Adrenal gland (tissue), 12 donors: ENCODE measurements around the gene NAA16. TPM values are rescaled to one million over a fixed set of nuclear protein-coding genes. Genes with fewer than 3 reads are reported as not detected.
"Not testable (repeated sequence)": the region's sequence is repeated elsewhere in the genome, so short reads cannot be mapped to it uniquely, and the experiment has no call there.

Experiments used
- DNase-seq, 7 donors: peaks; one replicate each; pipeline ENCODE4 v3.0.0-alpha.2; 2019 to 2020
- H3K27ac ChIP-seq, 5 donors: fragments of 200-600 bp; sonication (generic) in 4 of 5; 1 replicate in 3 of 5; 2 replicates in 2 of 5; pipeline versions ENCODE4 v1.5.1 to v1.8.0; 2016 to 2020; ENCODE audit warnings: mild to moderate bottlenecking in 1 of 5
- H3K27me3 ChIP-seq: fragments of 200-600 bp; 2 replicates; pipeline ENCODE4 v1.8.0; 2021
- H3K36me3 ChIP-seq, 2 donors: fragments of 200-600 bp; replicated peaks in 1 of 2; 1 replicate in 1 of 2; 2 replicates in 1 of 2; pipeline versions ENCODE4 v1.5.1 to v1.8.0; 2018 to 2022
- H3K4me1 ChIP-seq, 2 donors: fragments of 200-600 bp; replicated peaks in 1 of 2; 1 replicate in 1 of 2; 2 replicates in 1 of 2; pipeline versions ENCODE4 v1.5.1 to v1.8.0; 2018 to 2021
- H3K4me3 ChIP-seq, 4 donors: fragments of 200-600 bp; sonication (generic) in 3 of 4; one replicate each; pipeline ENCODE4 v1.5.1; 2016 to 2018
- H3K9me3 ChIP-seq, 3 donors: fragments of 200-600 bp; sonication (generic) in 1 of 3; replicated peaks in 1 of 3; 1 replicate in 2 of 3; 2 replicates in 1 of 3; pipeline versions ENCODE4 v1.5.1 to v1.8.0; 2016 to 2021
- CTCF ChIP-seq, 6 experiments: fragments of 450-650 bp in 4 of 6; fragments of 200-600 bp in 2 of 6; sonication (generic) in 1 of 6; IDR thresholded peaks; 1 replicate in 5 of 6; 2 replicates in 1 of 6; pipeline versions ENCODE4 v1.5.1 to v1.8.0; 2016 to 2021; ENCODE audit warnings: antibody characterized with exemption in 6 of 6, mild to moderate bottlenecking in 2 of 6, moderate library complexity in 1 of 6
- POLR2A ChIP-seq, 2 donors: fragments of 450-650 bp; IDR thresholded peaks; one replicate each; pipeline ENCODE4 v1.6.1; 2017; ENCODE audit warnings: antibody characterized with exemption in 2 of 2, mild to moderate bottlenecking in 2 of 2, moderate library complexity in 1 of 2
- WGBS, 4 donors: extraction: QIAGEN DNeasy Blood & Tissue Kit in 2 of 4; methylation state at CpG; one replicate each; pipeline versions ENCODE4 v1.1.5 to v1.1.7; 2013 to 2017; 5-methylcytosine and 5-hydroxymethylcytosine counted together
- intact Hi-C, 2 donors: fragments of 100-400 bp; cut with DNase I; formaldehyde crosslinking; loops; one replicate each; pipeline versions ENCODE4 v1.14.1 to v1.15.0; 2022 to 2023
- polyA plus RNA-seq, 3 donors: library from polyadenylated mRNA; stranded (reverse); fragments of 200-250 nt in 2 of 3; fragments of 350-450 nt in 1 of 3; fragmentation: Illumina TruSeq in 1 of 3; extraction: RNeasy Lipid Tissue Mini Kit (QIAGEN cat#74804) in 1 of 3; gene quantifications; one replicate each; pipeline ENCODE4 v1.2.3, GENCODE V29; 2013 to 2014
- total RNA-seq, 9 donors: library from RNA; depleted of rRNA in 4 of 9; stranded (reverse); fragments of >200 nt in 4 of 9; fragments of 120-200 nt in 1 of 9; fragmentation: NEBNext Ultra II Directional in 1 of 9; extraction: Animal tissue kit (Norgen Biotek cat#: 25700) in 1 of 9; gene quantifications; one replicate each; pipeline versions ENCODE4 v1.1.0 to v1.2.4, GENCODE V29; 2013 to 2023
- donor health status: healthy with polysubstance abuse.
- donor health status: Bipolar disorder and iron deficiency.
- donor health status: DM: yes; HTN: yes; CAD: no.
- donor health status: DM: no; HTN: no; CAD: no.
- donor health status: DM: no; HTN: no; CAD: no.
- donor health status: DM: yes; HTN: yes; CAD: no.

The NAA16 gene
- total and polyA plus RNA-seq, 12 donors: 3.2 to 26.2 (median 16.8) TPM

GRCh38 chr13:41276824-41277223, 34.2 kb upstream of the NAA16 start:
- intact Hi-C loops: no loop called here
- no peak for TF ChIP-seq POLR2A (IDR thresholded peaks at IDR 0.05)
- no peak for TF ChIP-seq CTCF (IDR thresholded peaks at IDR 0.05)
- H3K36me3 ChIP-seq: no peaks in the 10 kb centered on the region
- H3K27me3 ChIP-seq: no peaks in the 10 kb centered on the region
- no peak overlapping the region for H3K27ac ChIP-seq
- no peak overlapping the region for H3K4me3 ChIP-seq
- no peaks in the 10 kb centered on the region for H3K4me1 ChIP-seq
- H3K9me3 ChIP-seq: no peaks in the 10 kb centered on the region
- no peak for DNase-seq

- H3K4me3 ChIP-seq, H3K9me3 ChIP-seq, DNase-seq, H3K27ac ChIP-seq, H3K27me3 ChIP-seq, H3K4me1 ChIP-seq, intact Hi-C loops, H3K36me3 ChIP-seq: not testable (repeated sequence)
- WGBS, 4 donors: 52 to 77% (median 59%) methylated on average over 2 of the region's 2 CpGs
Observed at GRCh38 chr13:41279156-41279555, 31.9 kb upstream of the NAA16 start.

GRCh38 chr13:41282129-41282571, 28.9 kb upstream of the NAA16 start:
- Histone ChIP-seq H3K36me3 (no peaks in the 10 kb centered on the region), H3K27ac (no peak overlapping the region), H3K9me3 (no peaks in the 10 kb centered on the region), H3K4me1 (no peaks in the 10 kb centered on the region), H3K27me3 (no peaks in the 10 kb centered on the region), H3K4me3 (no peak overlapping the region)
- WGBS, 4 donors: 35 to 49% (median 44%) methylated on average over 5 of the region's 5 CpGs
- peak in 4 of 7 donors; percentile 29 to 52 (median 42) for DNase-seq
- intact Hi-C loops: no loop called here
- TF ChIP-seq CTCF (IDR thresholded peaks at IDR 0.05) (no peak), POLR2A (IDR thresholded peaks at IDR 0.05) (no peak)

GRCh38 chr13:41284512-41285288, 26.4 kb upstream of the NAA16 start:
- no peak for DNase-seq
- TF ChIP-seq CTCF (IDR thresholded peaks at IDR 0.05) (no peak), POLR2A (IDR thresholded peaks at IDR 0.05) (no peak)
- no peak overlapping the region for H3K27ac ChIP-seq
- intact Hi-C loops: no loop called here
- no peaks in the 10 kb centered on the region for H3K9me3 ChIP-seq
- no peaks in the 10 kb centered on the region for H3K4me1 ChIP-seq
- WGBS, 4 donors: 85 to 92% (median 90%) methylated on average over 13 of the region's 13 CpGs
- H3K4me3 ChIP-seq: no peak overlapping the region
- H3K36me3 ChIP-seq: no peaks in the 10 kb centered on the region
- no peaks in the 10 kb centered on the region for H3K27me3 ChIP-seq

GRCh38 chr13:41286370-41286769, 24.7 kb upstream of the NAA16 start:
- TF ChIP-seq POLR2A (IDR thresholded peaks at IDR 0.05) (no peak), CTCF (IDR thresholded peaks at IDR 0.05) (no peak)
- no peaks in the 10 kb centered on the region for H3K4me1 ChIP-seq
- H3K27ac ChIP-seq: no peak overlapping the region
- no peak overlapping the region for H3K4me3 ChIP-seq
- WGBS, 4 donors: 79 to 86% (median 83%) methylated on average over 5 of the region's 5 CpGs
- no peaks in the 10 kb centered on the region for H3K36me3 ChIP-seq
- no peak for DNase-seq
- intact Hi-C loops: no loop called here
- no peaks in the 10 kb centered on the region for H3K9me3 ChIP-seq
- H3K27me3 ChIP-seq: no peaks in the 10 kb centered on the region
